T-helper 17 cell (primary cell): Measurements from ENCODE around the gene ITPRIPL2. TPM values are rescaled to one million over a fixed set of nuclear protein-coding genes. Genes with fewer than 3 reads are reported as not detected.

Source experiments
- ATAC-seq: fragments of 150-1000 bp; cut with Tn5 transposase; 2 replicates; pipeline ENCODE4 v1.10.0; 2021; ENCODE audit warnings: mild to moderate bottlenecking, moderate library complexity
- DNase-seq, 3 donors: peaks; one replicate each; pipeline versions ENCODE4 v3.0.0 to v3.0.0-alpha.2; 2020 to 2021
- H3K9me3 ChIP-seq: one replicate; pipeline ENCODE4 v1.7.0; 2013; ENCODE audit warnings: low read length, mild to moderate bottlenecking; ENCODE audit not compliant: control insufficient read depth, poor library complexity, severe bottlenecking
- H3K27ac Mint-ChIP-seq: one replicate; pipeline ENCODE4 v1.8.0; 2022; ENCODE audit warnings: mild to moderate bottlenecking, moderate library complexity, mixed read lengths
- H3K27me3 Mint-ChIP-seq: one replicate; pipeline ENCODE4 v1.8.0; 2022; ENCODE audit warnings: mixed read lengths
- H3K36me3 Mint-ChIP-seq: one replicate; pipeline ENCODE4 v1.8.0; 2022; ENCODE audit warnings: low read depth, mixed read lengths
- H3K4me1 Mint-ChIP-seq: one replicate; pipeline ENCODE4 v1.8.0; 2022; ENCODE audit warnings: mild to moderate bottlenecking, mixed read lengths
- H3K4me3 Mint-ChIP-seq: one replicate; pipeline ENCODE4 v1.8.0; 2022; ENCODE audit warnings: mild to moderate bottlenecking, moderate library complexity, mixed read lengths
- total RNA-seq, 4 donors: library from RNA in 2 of 4; stranded (reverse) in 2 of 4; gene quantifications; one replicate each; pipeline ENCODE4 v1.2.3 and lab custom pipeline; 2022 to 2026

ITPRIPL2 gene
- total RNA-seq (1 to 10 TPM in 1 of 2 donors, under 1 TPM in 1; 0.85 to 2.0 TPM), total RNA-seq (lab: John Stamatoyannopoulos, UW) (1.1 to 2.3 reads per million in 2 donors)

- Mint-ChIP-seq H3K27me3 (peaks cover 53% of the 10 kb centered on the region), H3K4me1 (peaks cover 3% of the 10 kb centered on the region), H3K27ac (no peak within 1 kb of the TSS), H3K36me3 (no peaks in the 10 kb centered on the region), H3K4me3 (peak within 1 kb of the TSS; percentile 71)
- DNase-seq (no peak), ATAC-seq (peak; percentile 45)
- no peaks in the 10 kb centered on the region for H3K9me3 ChIP-seq
Observed at GRCh38 chr16:19113577-19114358, at the start of gene ITPRIPL2. Gene ITPRIPL2 (plus strand): TSS chr16:19113964. CDS start chr16:19114462, 498 bp downstream.

- H3K4me3 Mint-ChIP-seq = peak overlapping the region; percentile 90
- ATAC-seq (no peak), DNase-seq (no peak)
- H3K4me1 Mint-ChIP-seq = peaks cover 9% of the 10 kb centered on the region
- peak overlapping the region; percentile 97 for H3K27ac Mint-ChIP-seq
- H3K36me3 Mint-ChIP-seq = peaks cover 3% of the 10 kb centered on the region
- no peaks in the 10 kb centered on the region for H3K9me3 ChIP-seq
- no peaks in the 10 kb centered on the region for H3K27me3 Mint-ChIP-seq
Observed at GRCh38 chr16:19066988-19067348, 46.8 kb upstream of the ITPRIPL2 start.

GRCh38 chr16:19067349-19068236 is 46.2 kb upstream of the ITPRIPL2 start, which contains the start of gene COQ7:
Gene COQ7 (plus strand): TSS chr16:19067614. CDS start chr16:19067665, 51 bp downstream.
- no peaks in the 10 kb centered on the region for H3K27me3 Mint-ChIP-seq
- H3K4me3 Mint-ChIP-seq = peak within 1 kb of the TSS; percentile 90
- DNase-seq (peak; percentile 94 to 96 (median 95)), ATAC-seq (peak; percentile 87)
- H3K27ac Mint-ChIP-seq = peak within 1 kb of the TSS; percentile 97
- peaks cover 3% of the 10 kb centered on the region for H3K36me3 Mint-ChIP-seq
- no peaks in the 10 kb centered on the region for H3K9me3 ChIP-seq
- peaks cover 9% of the 10 kb centered on the region for H3K4me1 Mint-ChIP-seq

GRCh38 chr16:19068237-19068815 is 45.4 kb upstream of the ITPRIPL2 start:
- H3K4me3 Mint-ChIP-seq = peak overlapping the region; percentile 90
- no peak for ATAC-seq
- peak overlapping the region; percentile 97 for H3K27ac Mint-ChIP-seq
- no peaks in the 10 kb centered on the region for H3K9me3 ChIP-seq
- DNase-seq = no peak
- no peaks in the 10 kb centered on the region for H3K27me3 Mint-ChIP-seq
- peaks cover 9% of the 10 kb centered on the region for H3K4me1 Mint-ChIP-seq
- peaks cover 3% of the 10 kb centered on the region for H3K36me3 Mint-ChIP-seq

- H3K4me3 Mint-ChIP-seq = no peak overlapping the region
- H3K27me3 Mint-ChIP-seq = no peaks in the 10 kb centered on the region
- H3K4me1 Mint-ChIP-seq = peaks cover 6% of the 10 kb centered on the region
- DNase-seq (peak in 2 of 3 donors; percentile 16 to 44), ATAC-seq (no peak)
- H3K9me3 ChIP-seq = no peaks in the 10 kb centered on the region
- peak overlapping the region; percentile 72 for H3K27ac Mint-ChIP-seq
- no peaks in the 10 kb centered on the region for H3K36me3 Mint-ChIP-seq
Observed at GRCh38 chr16:19071811-19072777, 41.7 kb upstream of the ITPRIPL2 start.

GRCh38 chr16:19073344-19073743 is 40.4 kb upstream of the ITPRIPL2 start:
- no peaks in the 10 kb centered on the region for H3K27me3 Mint-ChIP-seq
- ATAC-seq = no peak
- H3K27ac Mint-ChIP-seq = peak overlapping the region; percentile 6
- H3K4me1 Mint-ChIP-seq = peaks cover 3% of the 10 kb centered on the region
- no peaks in the 10 kb centered on the region for H3K9me3 ChIP-seq
- H3K36me3 Mint-ChIP-seq = no peaks in the 10 kb centered on the region
- no peak overlapping the region for H3K4me3 Mint-ChIP-seq
- no peak for DNase-seq

GRCh38 chr16:19073863-19074262 is 39.9 kb upstream of the ITPRIPL2 start:
- Mint-ChIP-seq H3K4me3 (no peak overlapping the region), H3K4me1 (peaks cover 3% of the 10 kb centered on the region), H3K27ac (peak overlapping the region; percentile 6), H3K36me3 (peaks cover 3% of the 10 kb centered on the region), H3K27me3 (no peaks in the 10 kb centered on the region)
- no peaks in the 10 kb centered on the region for H3K9me3 ChIP-seq
- DNase-seq (no peak), ATAC-seq (no peak)

- peak overlapping the region; percentile 29 for H3K27ac Mint-ChIP-seq
- no peaks in the 10 kb centered on the region for H3K4me1 Mint-ChIP-seq
- no peak for DNase-seq
- no peak for ATAC-seq
- no peaks in the 10 kb centered on the region for H3K9me3 ChIP-seq
- no peaks in the 10 kb centered on the region for H3K27me3 Mint-ChIP-seq
- peaks cover 3% of the 10 kb centered on the region for H3K36me3 Mint-ChIP-seq
- H3K4me3 Mint-ChIP-seq = no peak overlapping the region
Observed at GRCh38 chr16:19075511-19075910, 38.3 kb upstream of the ITPRIPL2 start.

GRCh38 chr16:19077879-19078278 is 35.9 kb upstream of the ITPRIPL2 start:
- H3K27me3 Mint-ChIP-seq = no peaks in the 10 kb centered on the region
- ATAC-seq (no peak), DNase-seq (no peak)
- H3K9me3 ChIP-seq = no peaks in the 10 kb centered on the region
- no peak overlapping the region for H3K4me3 Mint-ChIP-seq
- no peak overlapping the region for H3K27ac Mint-ChIP-seq
- H3K36me3 Mint-ChIP-seq = peaks cover 3% of the 10 kb centered on the region
- H3K4me1 Mint-ChIP-seq = no peaks in the 10 kb centered on the region

- Mint-ChIP-seq H3K36me3 (peaks cover 2% of the 10 kb centered on the region), H3K27me3 (peaks cover 11% of the 10 kb centered on the region), H3K27ac (no peak overlapping the region), H3K4me1 (peaks cover 3% of the 10 kb centered on the region), H3K4me3 (no peak overlapping the region)
- DNase-seq (no peak), ATAC-seq (no peak)
- H3K9me3 ChIP-seq = no peaks in the 10 kb centered on the region
Observed at GRCh38 chr16:19083670-19084069, 30.1 kb upstream of the ITPRIPL2 start.

GRCh38 chr16:19084139-19084538 is 29.6 kb upstream of the ITPRIPL2 start:
- Mint-ChIP-seq H3K27me3 (peaks cover 11% of the 10 kb centered on the region), H3K4me1 (peaks cover 3% of the 10 kb centered on the region), H3K36me3 (no peaks in the 10 kb centered on the region), H3K27ac (no peak overlapping the region), H3K4me3 (no peak overlapping the region)
- H3K9me3 ChIP-seq = no peaks in the 10 kb centered on the region
- ATAC-seq (no peak), DNase-seq (no peak)

GRCh38 chr16:19084879-19085278 is 28.9 kb upstream of the ITPRIPL2 start:
- Mint-ChIP-seq H3K36me3 (no peaks in the 10 kb centered on the region), H3K4me1 (peaks cover 3% of the 10 kb centered on the region), H3K27ac (no peak overlapping the region), H3K4me3 (no peak overlapping the region), H3K27me3 (peaks cover 11% of the 10 kb centered on the region)
- ATAC-seq (no peak), DNase-seq (no peak)
- no peaks in the 10 kb centered on the region for H3K9me3 ChIP-seq
